Measurements from ENCODE around the gene MUCL3.
"Not testable (repeated sequence)": the region's sequence is repeated elsewhere in the genome, so short reads cannot be mapped to it uniquely, and the experiment has no call there.

Gene MUCL3

GRCh38 chr6:30907758-30908591, 32.8 kb upstream of the MUCL3 start, which contains the start of gene GTF2H4:
TSS of gene GTF2H4 (plus strand) at chr6:30908207.
- in situ Hi-C loops (cut with HindIII; ENCODE audit: low sequenced_read_pairs), result no loop called here

GRCh38 chr6:30908700-30909099, 32.1 kb upstream of the MUCL3 start:
- in situ Hi-C loops (cut with HindIII; ENCODE audit: low sequenced_read_pairs), result no loop called here

- in situ Hi-C loops (cut with HindIII; ENCODE audit: low sequenced_read_pairs), result not testable (repeated sequence)
These were observed 30.3 kb upstream of the MUCL3 start for GRCh38 chr6:30910473-30910872.

GRCh38 chr6:30912746-30913520, 27.8 kb upstream of the MUCL3 start:
- in situ Hi-C loops (cut with HindIII; ENCODE audit: low sequenced_read_pairs), result no loop called here

GRCh38 chr6:30913721-30914075, 27.1 kb upstream of the MUCL3 start:
- in situ Hi-C loops (cut with HindIII; ENCODE audit: low sequenced_read_pairs), result no loop called here

- in situ Hi-C loops (cut with HindIII; ENCODE audit: low sequenced_read_pairs), result no loop called here
These were observed 26.5 kb upstream of the MUCL3 start, which contains the start of gene VARS2 for GRCh38 chr6:30914076-30914853. TSS of gene VARS2 (plus strand) at chr6:30914238. CDS start at chr6:30914837, 599 bp downstream.

- in situ Hi-C loops (cut with HindIII; ENCODE audit: low sequenced_read_pairs), result loop anchor here (5.0 kb wide), 2 partner anchors 42 to 48 kb away; no protein-coding TSS in a partner anchor
These were observed 25.8 kb upstream of the MUCL3 start for GRCh38 chr6:30914854-30915590.

- in situ Hi-C loops (cut with HindIII; ENCODE audit: low sequenced_read_pairs), result loop anchor here (5.0 kb wide), 2 partner anchors 42 to 48 kb away; no protein-coding TSS in a partner anchor
These were observed 25.2 kb upstream of the MUCL3 start for GRCh38 chr6:30915591-30915946.

GRCh38 chr6:30917041-30917440, 23.7 kb upstream of the MUCL3 start:
- in situ Hi-C loops (cut with HindIII; ENCODE audit: low sequenced_read_pairs), result loop anchor here (5.0 kb wide), 2 partner anchors 40 to 50 kb away; no protein-coding TSS in a partner anchor

GRCh38 chr6:30917487-30917886, 23.3 kb upstream of the MUCL3 start:
- in situ Hi-C loops (cut with HindIII; ENCODE audit: low sequenced_read_pairs), result loop anchor here (5.0 kb wide), 2 partner anchors 40 to 50 kb away; no protein-coding TSS in a partner anchor

- in situ Hi-C loops (cut with HindIII; ENCODE audit: low sequenced_read_pairs), result loop anchor here (5.0 kb wide), 2 partner anchors 39 to 51 kb away; no protein-coding TSS in a partner anchor
These were observed 22.1 kb upstream of the MUCL3 start for GRCh38 chr6:30918670-30919069.

GRCh38 chr6:30922447-30922852, 18.3 kb upstream of the MUCL3 start:
- in situ Hi-C loops (cut with HindIII; ENCODE audit: low sequenced_read_pairs), result no loop called here

- in situ Hi-C loops (cut with HindIII; ENCODE audit: low sequenced_read_pairs), result not testable (repeated sequence)
These were observed 16.6 kb upstream of the MUCL3 start for GRCh38 chr6:30924040-30924627.

GRCh38 chr6:30926644-30927043, 14.1 kb upstream of the MUCL3 start:
- in situ Hi-C loops (cut with HindIII; ENCODE audit: low sequenced_read_pairs), result no loop called here

- in situ Hi-C loops (cut with HindIII; ENCODE audit: low sequenced_read_pairs), result not testable (repeated sequence)
These were observed 13.7 kb upstream of the MUCL3 start for GRCh38 chr6:30927080-30927479.

GRCh38 chr6:30928677-30929076, 12.1 kb upstream of the MUCL3 start:
- in situ Hi-C loops (cut with HindIII; ENCODE audit: low sequenced_read_pairs), result no loop called here

GRCh38 chr6:30930506-30930905, 10.3 kb upstream of the MUCL3 start:
- in situ Hi-C loops (cut with HindIII; ENCODE audit: low sequenced_read_pairs), result no loop called here

GRCh38 chr6:30931272-30931671, 9.5 kb upstream of the MUCL3 start:
- in situ Hi-C loops (cut with HindIII; ENCODE audit: low sequenced_read_pairs), result no loop called here

GRCh38 chr6:30931969-30932645, 8.7 kb upstream of the MUCL3 start, which contains the start of gene SFTA2:
TSS of gene SFTA2 (minus strand) at chr6:30932170. CDS start at chr6:30932096, 74 bp downstream.
- in situ Hi-C loops (cut with HindIII; ENCODE audit: low sequenced_read_pairs), result no loop called here

Data from endothelial cell of hepatic sinusoid (primary cell).